Activated CD8-positive, alpha-beta memory T cell treated with anti-CD3 and anti-CD28 coated beads for 24 hours (primary cell): ENCODE measurements around the gene TNFRSF9.
"Not testable (repeated sequence)": the region's sequence is repeated elsewhere in the genome, so short reads cannot be mapped to it uniquely, and the experiment has no call there.

Experiments used
- DNase-seq: peaks from one replicate; pipeline ENCODE4 v3.0.0-alpha.2; 2020

The TNFRSF9 gene

GRCh38 chr1:7940745-7941436, at the start of gene TNFRSF9:
TSS of gene TNFRSF9 (minus strand) at chr1:7940839. CDS start at chr1:7939994, 845 bp downstream.
- peak; percentile 91 for DNase-seq

- DNase-seq: no peak
Measured at GRCh38 chr1:7989762-7990428, 49.3 kb upstream of the TNFRSF9 start.

- DNase-seq: no peak
Measured at GRCh38 chr1:7988576-7988975, 47.9 kb upstream of the TNFRSF9 start.

- DNase-seq: no peak
Measured at GRCh38 chr1:7987528-7987927, 46.9 kb upstream of the TNFRSF9 start.

GRCh38 chr1:7985851-7986612, 45.4 kb upstream of the TNFRSF9 start:
- no peak for DNase-seq

GRCh38 chr1:7984811-7985210, 44.2 kb upstream of the TNFRSF9 start:
- DNase-seq: no peak

- no peak for DNase-seq
Measured at GRCh38 chr1:7983086-7983778, 42.6 kb upstream of the TNFRSF9 start.

GRCh38 chr1:7980984-7981383, 40.3 kb upstream of the TNFRSF9 start:
- DNase-seq: no peak

GRCh38 chr1:7975212-7975865, 34.7 kb upstream of the TNFRSF9 start:
- DNase-seq: no peak

GRCh38 chr1:7973086-7973485, 32.4 kb upstream of the TNFRSF9 start:
- no peak for DNase-seq

- DNase-seq: no peak
Measured at GRCh38 chr1:7972285-7972684, 31.6 kb upstream of the TNFRSF9 start.

- DNase-seq: no peak
Measured at GRCh38 chr1:7971024-7971423, 30.4 kb upstream of the TNFRSF9 start.

GRCh38 chr1:7970246-7970645, 29.6 kb upstream of the TNFRSF9 start:
- DNase-seq: no peak

GRCh38 chr1:7967651-7968050, 27.0 kb upstream of the TNFRSF9 start:
- DNase-seq: no peak

GRCh38 chr1:7967196-7967595, 26.6 kb upstream of the TNFRSF9 start:
- no peak for DNase-seq

GRCh38 chr1:7964476-7964875, 23.8 kb upstream of the TNFRSF9 start:
- no peak for DNase-seq

GRCh38 chr1:7963841-7964240, 23.2 kb upstream of the TNFRSF9 start:
- not testable (repeated sequence) for DNase-seq

GRCh38 chr1:7963378-7963730, 22.7 kb upstream of the TNFRSF9 start:
- not testable (repeated sequence) for DNase-seq

GRCh38 chr1:7962636-7963377, 22.2 kb upstream of the TNFRSF9 start:
- DNase-seq: no peak

- DNase-seq: no peak
Measured at GRCh38 chr1:7962014-7962335, 21.3 kb upstream of the TNFRSF9 start.

GRCh38 chr1:7961216-7962013, 20.8 kb upstream of the TNFRSF9 start, which contains the start of gene PARK7:
TSS of gene PARK7 (plus strand) at chr1:7961711. CDS start at chr1:7962786, 1,075 bp downstream.
- peak; percentile 100 for DNase-seq
